HCT116 (cell line): ENCODE measurements around the gene ATP4A. TPM values are rescaled to one million over a fixed set of nuclear protein-coding genes. Genes with fewer than 3 reads are reported as not detected.
"Not testable (repeated sequence)": the region's sequence is repeated elsewhere in the genome, so short reads cannot be mapped to it uniquely, and the experiment has no call there.

Source experiments
- ATAC-seq: fragments of 200-7000 bp; cut with Tn5 transposase; 2 replicates; pipeline ENCODE4 v1.9.1; 2020; ENCODE audit warnings: mild to moderate bottlenecking, moderate library complexity
- BruUV-seq: library from RNA; stranded (reverse); fragments of 400-500 nt; replicated peaks from 2 replicates; lab custom pipeline; 2021; lab: Mats Ljungman, UMichigan
- CTCF ChIA-PET: fragments of 300-600 bp; sonication (Branson Sonifier 250); formaldehyde crosslinking; loops from one replicate; lab custom pipeline; 2021; ENCODE audit warnings: antibody characterized with exemption; lab: Charles Lee
- POLR2A ChIA-PET: fragments of 300-600, 350-600 bp; sonication (Branson Sonifier 250); formaldehyde crosslinking; loops from one replicate; lab custom pipeline; 2021; ENCODE audit warnings: antibody characterized with exemption; lab: Charles Lee
- RAD21 ChIA-PET, 2 experiments: fragments of 300-600 bp; sonication (Branson Sonifier 250); formaldehyde crosslinking; loops; one replicate each; lab custom pipeline; 2023; ENCODE audit warnings: low total read pairs in 2 of 2; ENCODE audit not compliant: uncharacterized antibody in 2 of 2, unreplicated experiment in 2 of 2, low non-redundant PET in 1 of 2; lab: Charles Lee
- DNase-seq: peaks from one replicate; pipeline ENCODE4 v3.0.0-alpha.2; 2010; ENCODE audit warnings: low read depth, low spot score
- H2AFZ ChIP-seq: fragments of 200-600 bp; shearing (Covaris generic), sonication (generic); 2 replicates; pipeline ENCODE4 v1.6.1; 2017; ENCODE audit warnings: low read depth, mixed run types, mixed read lengths, antibody characterized with exemption, low read length; ENCODE audit not compliant: poor library complexity, severe bottlenecking
- H3K27ac ChIP-seq: 2 replicates; pipeline ENCODE4 v1.5.1; 2012; ENCODE audit warnings: low read depth, low read length
- H3K27me3 ChIP-seq: fragments of 200-600 bp; sonication (generic); 2 replicates; pipeline ENCODE4 v1.6.1; 2016; ENCODE audit warnings: mixed run types, low read length, mixed read lengths; ENCODE audit not compliant: insufficient read depth
- H3K36me3 ChIP-seq, 2 experiments: fragments of 200-500 bp in 1 of 2; fragments of 200-600 bp in 1 of 2; sonication (Bioruptor generic) in 1 of 2; sonication (generic) in 1 of 2; 2 replicates each; pipeline versions ENCODE4 v1.5.1 to v1.6.1; 2014 to 2016; ENCODE audit warnings: low read length in 2 of 2, inconsistent platforms in 1 of 2, mixed read lengths in 1 of 2, mixed run types in 1 of 2; ENCODE audit not compliant: insufficient read depth in 2 of 2, control insufficient read depth in 1 of 2
- H3K4me1 ChIP-seq, 2 experiments: fragments of 200-600 bp in 1 of 2; sonication (generic) in 1 of 2; 2 replicates each; pipeline versions ENCODE4 v1.5.1 to v1.6.1; 2012 to 2017; ENCODE audit warnings: low read length in 2 of 2, inconsistent platforms in 1 of 2, mild to moderate bottlenecking in 1 of 2, mixed read lengths in 1 of 2, mixed run types in 1 of 2, moderate library complexity in 1 of 2; ENCODE audit not compliant: insufficient read depth in 2 of 2, control insufficient read depth in 1 of 2
- H3K4me2 ChIP-seq: fragments of 200-600 bp; sonication (generic); 2 replicates; pipeline ENCODE4 v1.6.1; 2017; ENCODE audit warnings: mixed run types, low read length, mixed read lengths
- H3K4me3 ChIP-seq, 2 experiments: fragments of 200-600 bp in 1 of 2; sonication (generic) in 1 of 2; replicated peaks in 1 of 2; 2 replicates each; pipeline ENCODE4 v1.5.1; 2011 to 2016; ENCODE audit warnings: low read length in 2 of 2, control low read depth in 1 of 2, low read depth in 1 of 2, mild to moderate bottlenecking in 1 of 2, mixed read lengths in 1 of 2, mixed run types in 1 of 2
- H3K79me2 ChIP-seq: fragments of 200-600 bp; sonication (generic); 2 replicates; pipeline ENCODE4 v1.6.1; 2017; ENCODE audit warnings: mild to moderate bottlenecking, mixed run types, low read length, moderate library complexity, mixed read lengths; ENCODE audit not compliant: insufficient read depth
- H3K9ac ChIP-seq: fragments of 200-600 bp; sonication (generic); 2 replicates; pipeline ENCODE4 v1.6.1; 2016; ENCODE audit warnings: low read length, mixed read lengths
- H3K9me2 ChIP-seq: fragments of 200-600 bp; sonication (generic), shearing (Covaris generic); 2 replicates; pipeline ENCODE4 v1.6.1; 2017; ENCODE audit warnings: mixed run types, mild to moderate bottlenecking, moderate library complexity; ENCODE audit not compliant: insufficient read depth
- H3K9me3 ChIP-seq, 2 experiments: fragments of 200-500 bp in 1 of 2; fragments of 200-600 bp in 1 of 2; sonication (Bioruptor generic) in 1 of 2; sonication (generic) in 1 of 2; 2 replicates each; pipeline ENCODE4 v1.6.1; 2014 to 2017; ENCODE audit warnings: low read length in 2 of 2, mixed read lengths in 2 of 2, inconsistent platforms in 1 of 2, low read depth in 1 of 2, mild to moderate bottlenecking in 1 of 2, mixed run types in 1 of 2, moderate library complexity in 1 of 2; ENCODE audit not compliant: control insufficient read depth in 1 of 2, insufficient read depth in 1 of 2
- H4K20me1 ChIP-seq: fragments of 200-600 bp; sonication (generic), shearing (Covaris generic); 2 replicates; pipeline ENCODE4 v1.6.1; 2017; ENCODE audit warnings: mixed run types, mild to moderate bottlenecking, moderate library complexity; ENCODE audit not compliant: insufficient read depth
- CBX3 ChIP-seq: IDR thresholded peaks from 2 replicates; pipeline ENCODE4 v1.6.1; 2012; ENCODE audit warnings: low read depth
- ELF1 ChIP-seq: IDR thresholded peaks from 2 replicates; pipeline ENCODE4 v1.6.1; 2012; ENCODE audit warnings: low read depth, borderline replicate concordance
- POLR2A ChIP-seq: IDR thresholded peaks from 2 replicates; pipeline ENCODE4 v1.7.0; 2011; ENCODE audit warnings: borderline replicate concordance; ENCODE audit not compliant: insufficient read depth, insufficient read length; ENCODE audit errors: extremely low read depth
- REST ChIP-seq: IDR thresholded peaks from 2 replicates; pipeline ENCODE4 v1.6.1; 2012; ENCODE audit warnings: low read depth
- SIN3A ChIP-seq: IDR thresholded peaks from 2 replicates; pipeline ENCODE4 v1.6.1; 2012; ENCODE audit warnings: low read depth
- SRF ChIP-seq: IDR thresholded peaks from 2 replicates; pipeline ENCODE4 v1.6.1; 2012; ENCODE audit warnings: low read depth
- TCF7L2 ChIP-seq: IDR thresholded peaks from 2 replicates; pipeline ENCODE4 v1.7.0; 2011; ENCODE audit warnings: borderline replicate concordance, inconsistent platforms; ENCODE audit not compliant: insufficient read depth, insufficient read length; ENCODE audit errors: extremely low read depth
- YY1 ChIP-seq: IDR thresholded peaks from 2 replicates; pipeline ENCODE4 v1.6.1; 2011; ENCODE audit warnings: low read length, low read depth, moderate library complexity, mild to moderate bottlenecking; ENCODE audit not compliant: insufficient replicate concordance; ENCODE audit errors: extremely low read depth
- ZNF274 ChIP-seq: fragments of 200-500 bp; sonication (Bioruptor generic); IDR thresholded peaks from 2 replicates; pipeline ENCODE4 v1.6.1; 2014; ENCODE audit warnings: mild to moderate bottlenecking, low read depth, low read length, inconsistent platforms
- intact Hi-C: fragments of 100-400 bp; cut with micrococcal nuclease; formaldehyde crosslinking; loops from 2 replicates; pipeline ENCODE4 v1.10.0; 2022
- total RNA-seq: library from RNA; stranded (reverse); gene quantifications from one replicate; pipeline ENCODE4 v1.2.1, GENCODE V29; 2021; ENCODE audit not compliant: unreplicated experiment

ATP4A gene
- total RNA-seq, 1 experiment from 2014 or later: 0.27 TPM

GRCh38 chr19:35607170-35607569 lies 43.7 kb upstream of the ATP4A start:
- ATAC-seq, H4K20me1 ChIP-seq, H2AFZ ChIP-seq, POLR2A ChIA-PET, H3K9me2 ChIP-seq, intact Hi-C loops, H3K9ac ChIP-seq, H3K27ac ChIP-seq, H3K27me3 ChIP-seq, H3K9me3 ChIP-seq, RAD21 ChIA-PET, H3K4me3 ChIP-seq, CTCF ChIA-PET, BruUV-seq: not testable (repeated sequence)
- peaks cover 6 to 11% of the 10 kb centered on the region in 2 experiments; a peak in 3 of 4 replicates for H3K4me1 ChIP-seq
- TF ChIP-seq CBX3: peak; percentile 62; the same call in 1 of the 2 replicates
- TF ChIP-seq, all 23 proteins: peak for 1; not testable (repeated sequence) for 22
- H3K79me2 ChIP-seq, H3K4me2 ChIP-seq, DNase-seq, H3K36me3 ChIP-seq: not testable (repeated sequence)

DNA sequence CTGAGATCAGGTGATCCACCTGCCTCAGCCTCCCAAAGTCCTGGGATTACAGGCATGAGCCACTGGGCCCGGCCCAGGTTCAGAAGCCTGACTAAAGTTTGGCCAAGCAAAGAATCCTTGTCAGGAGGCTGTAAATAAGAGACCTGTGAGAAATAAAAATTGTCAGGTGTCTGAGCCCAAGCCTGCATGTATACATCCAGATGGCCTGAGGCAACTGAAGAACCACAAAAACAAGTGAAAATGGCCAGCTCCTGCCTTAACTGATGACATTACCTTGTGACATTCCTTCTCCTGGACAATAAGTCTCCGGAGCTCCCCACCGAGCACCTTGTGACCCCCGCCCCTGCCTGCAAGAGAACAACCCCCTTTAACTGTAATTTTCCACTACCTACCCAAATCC lies 41.0 kb upstream of the ATP4A start:
- H3K9me3 ChIP-seq, POLR2A ChIA-PET, H3K4me1 ChIP-seq, H3K9me2 ChIP-seq, H3K9ac ChIP-seq, ATAC-seq, H2AFZ ChIP-seq, H3K79me2 ChIP-seq, H3K4me2 ChIP-seq, BruUV-seq, H3K36me3 ChIP-seq, H3K4me3 ChIP-seq, H3K27ac ChIP-seq, DNase-seq, H4K20me1 ChIP-seq, CTCF ChIA-PET, H3K27me3 ChIP-seq, RAD21 ChIA-PET, intact Hi-C loops: not testable (repeated sequence)

DNA sequence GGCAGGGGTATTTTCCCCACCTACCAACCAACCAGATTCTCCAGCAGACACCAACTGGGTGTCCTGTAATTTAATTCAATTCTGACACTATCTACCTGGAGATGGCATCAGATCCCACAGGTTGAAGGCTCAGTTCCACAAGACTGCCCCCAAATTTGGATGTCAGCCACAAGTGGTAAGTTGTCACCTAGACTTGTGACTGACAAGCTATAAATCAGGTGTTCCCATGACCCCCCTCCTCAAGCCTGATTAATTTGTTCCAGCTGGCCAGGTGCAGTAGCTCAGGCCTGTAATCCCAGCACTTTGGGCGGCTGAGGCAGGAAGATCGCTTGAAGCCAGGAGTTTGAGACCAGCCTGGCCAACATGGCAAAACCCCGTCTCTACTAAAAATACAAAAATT lies 38.5 kb upstream of the ATP4A start:
- RAD21 ChIA-PET: no interaction called here
- no TSS peak for BruUV-seq

More for the DNA sequence above, 38.5 kb upstream of the ATP4A start:
- Histone ChIP-seq H3K27me3 (no peaks in the 10 kb centered on the region), H3K9ac (no peak overlapping the region), H3K79me2 (no peaks in the 10 kb centered on the region), H3K36me3 (no peaks in the 10 kb centered on the region), H3K4me1 (peaks cover 6 to 21% of the 10 kb centered on the region in 2 experiments), H2AFZ (no peak overlapping the region), H3K27ac (no peak overlapping the region), H3K4me2 (no peak overlapping the region), H3K9me3 (no peaks in the 10 kb centered on the region), H4K20me1 (no peaks in the 10 kb centered on the region), H3K9me2 (no peaks in the 10 kb centered on the region), H3K4me3 (no peak overlapping the region)
- DNase-seq: no peak
- no peak for TF ChIP-seq SIN3A
- TF ChIP-seq POLR2A: no peak
- TF ChIP-seq ZNF274: no peak
- TF ChIP-seq ELF1: no peak
- TF ChIP-seq TCF7L2: no peak
- no peak for TF ChIP-seq REST
- TF ChIP-seq SRF: no peak
- TF ChIP-seq YY1: no peak
- ChIA-PET CTCF (interaction anchor here (0.6 to 1.5 kb wide), 2 partner anchors 10 to 11 kb away, joined by 3 read pairs; partner anchors contain the start of gene HAUS5), POLR2A (no interaction called here)
- no peak for ATAC-seq
- intact Hi-C loops: no loop called here
